CD4-positive, alpha-beta T cell treated with Interleukin-4 for 4 hours (primary cell): Measurements from ENCODE around the gene NEDD9.
A peak's percentile ranks its signal among the peaks of the same experiment; 100 is the strongest.

Experiments
- DNase-seq: peaks from one replicate; pipeline ENCODE4 v3.0.0-alpha.2; 2020

Gene NEDD9

GRCh38 chr6:11260249-11261038 lies 28.0 kb upstream of the NEDD9 start:
- peak; percentile 42 for DNase-seq

- peak; percentile 81 for DNase-seq
Measured at GRCh38 chr6:11258260-11259237, 26.1 kb upstream of the NEDD9 start.

- DNase-seq: no peak
Measured at GRCh38 chr6:11255610-11256009, 23.1 kb upstream of the NEDD9 start.

GRCh38 chr6:11253594-11253993 lies 21.1 kb upstream of the NEDD9 start:
- no peak for DNase-seq

- no peak for DNase-seq
Measured at GRCh38 chr6:11251553-11252360, 19.3 kb upstream of the NEDD9 start.

GRCh38 chr6:11250108-11250507 lies 17.6 kb upstream of the NEDD9 start:
- no peak for DNase-seq

- no peak for DNase-seq
Measured at GRCh38 chr6:11248974-11249761, 16.7 kb upstream of the NEDD9 start.

GRCh38 chr6:11246722-11247121 lies 14.3 kb upstream of the NEDD9 start:
- no peak for DNase-seq

GRCh38 chr6:11245381-11246256 lies 13.2 kb upstream of the NEDD9 start:
- DNase-seq: no peak

GRCh38 chr6:11244387-11245126 lies 12.1 kb upstream of the NEDD9 start:
- DNase-seq: no peak

- DNase-seq: no peak
Measured at GRCh38 chr6:11243861-11244260, 11.4 kb upstream of the NEDD9 start.

GRCh38 chr6:11242711-11243110 lies 10.2 kb upstream of the NEDD9 start:
- DNase-seq: no peak

GRCh38 chr6:11241793-11242201 lies 9.3 kb upstream of the NEDD9 start:
- no peak for DNase-seq

- DNase-seq: no peak
Measured at GRCh38 chr6:11241154-11241792, 8.8 kb upstream of the NEDD9 start.

GRCh38 chr6:11237956-11238355 lies 5.5 kb upstream of the NEDD9 start:
- DNase-seq: no peak

GRCh38 chr6:11237428-11237827 lies 5.0 kb upstream of the NEDD9 start:
- no peak for DNase-seq

- DNase-seq: no peak
Measured at GRCh38 chr6:11236915-11237314, 4.4 kb upstream of the NEDD9 start.

GRCh38 chr6:11236076-11236750 lies 3.7 kb upstream of the NEDD9 start:
- peak; percentile 79 for DNase-seq

GRCh38 chr6:11235062-11235461 lies 2.6 kb upstream of the NEDD9 start:
- no peak for DNase-seq
